Measurements from ENCODE around the gene ABCA2.
"Not testable (repeated sequence)": the region's sequence is repeated elsewhere in the genome, so short reads cannot be mapped to it uniquely, and the experiment has no call there.

Gene ABCA2

DNA sequence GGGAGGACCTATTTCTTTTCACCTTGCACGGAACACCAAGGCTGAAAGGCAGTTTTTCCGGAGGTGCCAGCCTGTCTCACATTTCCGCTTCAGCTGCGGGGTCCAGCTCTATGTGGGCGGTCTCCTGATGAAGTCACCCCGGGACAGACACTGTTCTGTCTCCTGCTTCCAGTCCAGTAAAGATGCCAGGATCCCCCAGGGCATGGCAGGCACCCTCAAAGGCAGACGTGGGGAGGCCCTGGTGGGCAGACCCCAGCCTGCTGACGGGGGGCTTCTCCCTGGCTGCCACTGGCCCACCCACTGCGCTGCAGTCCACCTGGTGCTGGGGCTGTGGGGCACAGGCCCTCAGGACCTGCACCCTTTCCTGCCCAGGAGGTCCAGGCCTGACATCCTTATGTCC, 34.8 kb upstream of the ABCA2 start:
- H3K9ac ChIP-seq (ENCODE audit: low read depth in 1 of 2, low read length in 2 of 2); H3K9me3 ChIP-seq (ENCODE audit: control insufficient read depth in 1 of 2, low read length in 2 of 2); H3K27me3 ChIP-seq (ENCODE audit: control insufficient read depth in 1 of 2, insufficient read depth in 2 of 2, low read length in 2 of 2); H3K27ac ChIP-seq (ENCODE audit: low read depth, low read length); H3K36me3 ChIP-seq (ENCODE audit: control insufficient read depth in 1 of 2, insufficient read depth in 2 of 2, low read length in 2 of 2); H3K4me3 ChIP-seq (ENCODE audit: low read depth in 1 of 2, low read length in 2 of 2); H3K4me1 ChIP-seq (ENCODE audit: control insufficient read depth in 1 of 2, insufficient read depth in 2 of 2, low read length in 2 of 2): not testable (repeated sequence)

DNA sequence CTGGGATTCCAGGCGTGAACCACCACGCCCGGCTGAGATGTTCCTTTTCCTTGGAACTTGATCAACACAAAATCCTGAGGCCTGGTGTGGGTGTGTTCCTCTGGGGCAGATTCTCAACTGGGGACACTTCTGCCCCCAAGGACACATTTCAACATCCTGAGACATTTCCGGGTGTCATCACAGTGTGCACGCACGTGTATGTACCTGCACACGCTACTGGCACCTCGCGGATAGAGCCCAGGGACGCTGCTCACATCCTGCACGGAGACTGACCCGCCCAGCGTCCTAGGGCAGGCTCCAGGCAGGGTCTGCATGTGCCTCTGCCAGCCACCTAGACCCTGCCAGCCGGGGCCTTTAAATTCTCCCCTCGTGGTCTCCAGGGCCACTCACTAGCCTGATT, 34.3 kb upstream of the ABCA2 start:
- Histone ChIP-seq H3K9ac (ENCODE audit: low read depth in 1 of 2, low read length in 2 of 2) (no peak overlapping the region), H3K27me3 (ENCODE audit: control insufficient read depth in 1 of 2, insufficient read depth in 2 of 2, low read length in 2 of 2) (no peaks in the 10 kb centered on the region), H3K4me1 (ENCODE audit: control insufficient read depth in 1 of 2, insufficient read depth in 2 of 2, low read length in 2 of 2) (no peaks in the 10 kb centered on the region), H3K4me3 (ENCODE audit: low read depth in 1 of 2, low read length in 2 of 2) (no peak overlapping the region), H3K27ac (ENCODE audit: low read depth, low read length) (no peak overlapping the region), H3K36me3 (ENCODE audit: control insufficient read depth in 1 of 2, insufficient read depth in 2 of 2, low read length in 2 of 2) (peaks cover 0 to 5% of the 10 kb centered on the region in 2 donors), H3K9me3 (ENCODE audit: control insufficient read depth in 1 of 2, low read length in 2 of 2) (no peaks in the 10 kb centered on the region)

DNA sequence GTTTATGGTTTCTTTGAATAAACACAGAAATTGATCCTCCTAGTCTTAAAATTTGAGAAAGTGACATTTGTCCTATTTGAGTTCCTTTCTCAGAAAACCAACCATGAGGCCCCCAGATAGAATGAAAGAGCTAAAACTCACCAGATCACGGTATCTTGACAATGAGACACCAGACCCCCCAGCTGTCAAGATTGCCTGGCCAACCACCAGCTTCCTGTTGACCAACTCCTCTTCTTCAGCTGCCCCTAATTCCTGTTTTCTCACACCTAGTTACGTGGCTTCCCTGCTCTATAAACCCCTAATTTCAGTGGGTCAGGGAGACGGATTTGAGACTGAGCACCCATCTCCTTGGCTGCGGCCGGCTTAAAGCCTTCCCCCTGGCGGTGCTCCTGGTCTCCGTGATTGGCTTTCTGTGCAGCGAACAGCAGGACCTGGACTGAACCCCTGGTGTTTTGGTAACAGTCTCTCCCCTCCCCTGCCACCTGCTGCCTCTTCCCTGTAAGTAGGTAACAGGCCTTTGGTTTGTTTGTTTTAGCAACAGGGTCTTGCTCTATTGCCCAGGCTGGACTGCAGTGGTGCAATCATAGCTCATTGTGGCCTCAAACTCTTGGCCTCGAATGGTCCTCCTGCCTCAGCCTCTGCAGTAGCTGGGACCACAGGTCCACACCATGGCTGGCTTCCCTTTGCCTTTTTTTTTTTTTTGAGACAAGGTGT, 30.6 kb upstream of the ABCA2 start:
- H3K4me3 ChIP-seq (ENCODE audit: low read depth in 1 of 2, low read length in 2 of 2): no peak overlapping the region

DNA sequence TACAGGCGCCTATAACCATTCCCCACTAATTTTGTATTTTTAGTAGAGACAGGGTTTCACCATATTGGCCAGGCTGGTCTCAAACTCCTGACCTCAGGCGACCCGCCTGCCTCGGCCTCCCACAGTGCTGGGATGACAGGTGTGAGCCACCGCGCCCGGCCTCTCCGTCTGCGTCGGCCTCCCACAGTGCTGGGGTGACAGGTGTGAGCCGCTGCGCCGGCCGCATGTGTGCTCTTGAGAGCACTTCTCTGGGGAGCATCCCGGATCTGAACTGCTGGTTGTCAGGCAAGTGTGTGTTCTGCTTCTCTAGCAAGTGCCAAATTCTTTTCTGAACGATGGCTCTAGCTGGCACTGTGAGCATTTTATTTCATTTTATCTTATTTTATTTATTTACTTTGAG, 29.5 kb upstream of the ABCA2 start:
- Histone ChIP-seq H3K27ac (ENCODE audit: low read depth, low read length) (no peak overlapping the region), H3K9ac (ENCODE audit: low read depth in 1 of 2, low read length in 2 of 2) (no peak overlapping the region), H3K27me3 (ENCODE audit: control insufficient read depth in 1 of 2, insufficient read depth in 2 of 2, low read length in 2 of 2) (peaks cover 5 to 6% of the 10 kb centered on the region in 2 donors), H3K4me1 (ENCODE audit: control insufficient read depth in 1 of 2, insufficient read depth in 2 of 2, low read length in 2 of 2) (peaks cover 18 to 30% of the 10 kb centered on the region in 2 donors), H3K4me3 (ENCODE audit: low read depth in 1 of 2, low read length in 2 of 2) (no peak overlapping the region), H3K9me3 (ENCODE audit: control insufficient read depth in 1 of 2, low read length in 2 of 2) (no peaks in the 10 kb centered on the region), H3K36me3 (ENCODE audit: control insufficient read depth in 1 of 2, insufficient read depth in 2 of 2, low read length in 2 of 2) (no peaks in the 10 kb centered on the region)

More for the DNA sequence above, 30.6 kb upstream of the ABCA2 start:
- H3K27ac ChIP-seq (ENCODE audit: low read depth, low read length): no peak overlapping the region
- peaks cover 18 to 23% of the 10 kb centered on the region in 2 donors for H3K4me1 ChIP-seq (ENCODE audit: control insufficient read depth in 1 of 2, insufficient read depth in 2 of 2, low read length in 2 of 2)
- H3K9me3 ChIP-seq (ENCODE audit: control insufficient read depth in 1 of 2, low read length in 2 of 2): no peaks in the 10 kb centered on the region
- no peaks in the 10 kb centered on the region for H3K36me3 ChIP-seq (ENCODE audit: control insufficient read depth in 1 of 2, insufficient read depth in 2 of 2, low read length in 2 of 2)
- H3K27me3 ChIP-seq (ENCODE audit: control insufficient read depth in 1 of 2, insufficient read depth in 2 of 2, low read length in 2 of 2): no peaks in the 10 kb centered on the region
- no peak overlapping the region for H3K9ac ChIP-seq (ENCODE audit: low read depth in 1 of 2, low read length in 2 of 2)

DNA sequence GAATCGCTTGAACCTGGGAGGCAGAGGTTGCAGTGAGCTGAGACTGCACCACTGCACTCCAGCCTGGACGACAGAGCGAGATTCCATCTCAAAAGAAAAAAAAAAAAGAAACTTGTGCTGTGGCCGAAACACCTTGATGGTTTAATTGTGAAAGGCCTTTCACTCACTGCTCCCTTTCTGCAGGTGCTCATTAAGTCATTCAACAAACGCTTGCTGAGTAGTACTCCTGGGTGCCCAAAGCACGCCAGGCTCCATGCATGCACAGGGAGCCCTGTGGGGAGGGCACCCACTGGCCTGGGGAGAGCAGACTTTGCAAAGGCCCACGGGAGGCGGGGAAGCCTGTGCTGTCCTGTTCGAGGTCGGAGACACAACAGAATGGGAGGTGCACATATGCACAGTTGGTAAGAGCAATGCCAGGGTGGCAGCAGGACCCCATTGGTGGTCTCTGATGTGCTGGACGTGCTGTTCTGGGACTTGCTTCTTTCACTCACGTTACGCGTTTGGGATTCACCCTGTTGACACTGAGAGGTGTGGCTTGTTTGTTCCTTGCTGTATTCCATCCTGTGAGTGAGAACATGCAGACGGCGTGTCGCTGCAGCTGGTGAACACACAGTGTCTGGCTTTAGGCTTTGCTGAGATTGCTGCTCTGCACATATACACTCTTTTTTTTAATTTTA, 28.8 kb upstream of the ABCA2 start:
- Histone ChIP-seq H3K27ac (ENCODE audit: low read depth, low read length) (no peak overlapping the region), H3K4me3 (ENCODE audit: low read depth in 1 of 2, low read length in 2 of 2) (peak overlapping the region in 1 of 2 donors; percentile 16), H3K4me1 (ENCODE audit: control insufficient read depth in 1 of 2, insufficient read depth in 2 of 2, low read length in 2 of 2) (peaks cover 18 to 30% of the 10 kb centered on the region in 2 donors), H3K36me3 (ENCODE audit: control insufficient read depth in 1 of 2, insufficient read depth in 2 of 2, low read length in 2 of 2) (no peaks in the 10 kb centered on the region), H3K27me3 (ENCODE audit: control insufficient read depth in 1 of 2, insufficient read depth in 2 of 2, low read length in 2 of 2) (peaks cover 6% of the 10 kb centered on the region in 2 donors), H3K9me3 (ENCODE audit: control insufficient read depth in 1 of 2, low read length in 2 of 2) (no peaks in the 10 kb centered on the region), H3K9ac (ENCODE audit: low read depth in 1 of 2, low read length in 2 of 2) (no peak overlapping the region)

DNA sequence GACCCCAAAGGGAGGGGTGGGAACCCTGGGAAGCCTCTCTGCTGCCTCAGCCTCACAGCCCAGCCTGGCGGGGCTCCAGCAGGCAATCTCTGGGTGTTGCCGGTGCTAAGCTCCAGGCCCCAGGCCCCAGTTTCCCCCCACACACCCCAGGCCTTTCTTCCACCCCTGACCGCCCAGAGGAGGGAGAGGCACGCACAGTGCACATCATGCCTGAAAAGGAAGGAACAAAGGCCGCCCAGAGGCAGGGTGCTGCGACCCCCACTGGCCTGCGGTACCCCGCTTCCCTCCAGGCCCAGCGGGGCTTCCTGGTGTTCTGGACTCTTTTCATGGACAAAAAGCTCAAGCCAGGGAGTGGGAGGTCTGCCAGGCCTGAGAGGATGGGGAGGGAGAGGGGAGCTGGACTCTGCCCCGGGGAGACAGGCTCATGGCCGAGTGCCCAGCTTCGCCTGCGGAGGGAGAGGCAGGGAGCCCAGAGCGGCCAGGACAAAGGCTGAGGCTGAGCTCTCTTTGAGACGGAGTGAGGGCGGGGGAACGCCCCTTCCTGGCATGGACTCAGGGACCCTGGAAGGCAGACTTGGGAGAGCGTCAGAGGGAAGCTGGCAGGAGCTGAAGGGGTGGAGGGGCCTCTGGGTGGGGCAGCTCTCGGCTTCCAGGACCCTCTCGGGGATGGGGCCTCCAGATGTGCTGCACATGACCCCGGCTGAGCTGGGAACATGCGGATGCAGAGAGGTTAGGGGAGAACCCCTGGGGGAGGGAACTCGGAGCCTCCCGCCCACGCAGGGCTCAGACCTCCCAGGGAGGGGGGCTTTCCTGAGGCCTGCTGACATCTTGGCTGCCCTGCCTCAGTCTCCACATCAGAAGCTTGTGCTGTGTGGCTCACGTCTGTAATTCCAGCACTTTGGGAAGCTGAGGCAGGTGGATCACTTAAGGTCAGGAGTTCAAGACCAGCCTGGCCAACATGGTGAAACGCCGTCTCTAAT, 27.6 kb upstream of the ABCA2 start:
- Histone ChIP-seq H3K36me3 (ENCODE audit: control insufficient read depth in 1 of 2, insufficient read depth in 2 of 2, low read length in 2 of 2) (no peaks in the 10 kb centered on the region), H3K27ac (ENCODE audit: low read depth, low read length) (peak overlapping the region; percentile 77), H3K9me3 (ENCODE audit: control insufficient read depth in 1 of 2, low read length in 2 of 2) (no peaks in the 10 kb centered on the region), H3K4me1 (ENCODE audit: control insufficient read depth in 1 of 2, insufficient read depth in 2 of 2, low read length in 2 of 2) (peaks cover 18 to 30% of the 10 kb centered on the region in 2 donors), H3K9ac (ENCODE audit: low read depth in 1 of 2, low read length in 2 of 2) (peak overlapping the region; percentile 61 to 74), H3K27me3 (ENCODE audit: control insufficient read depth in 1 of 2, insufficient read depth in 2 of 2, low read length in 2 of 2) (peaks cover 6 to 11% of the 10 kb centered on the region in 2 donors), H3K4me3 (ENCODE audit: low read depth in 1 of 2, low read length in 2 of 2) (peak overlapping the region; percentile 28 to 46)

DNA sequence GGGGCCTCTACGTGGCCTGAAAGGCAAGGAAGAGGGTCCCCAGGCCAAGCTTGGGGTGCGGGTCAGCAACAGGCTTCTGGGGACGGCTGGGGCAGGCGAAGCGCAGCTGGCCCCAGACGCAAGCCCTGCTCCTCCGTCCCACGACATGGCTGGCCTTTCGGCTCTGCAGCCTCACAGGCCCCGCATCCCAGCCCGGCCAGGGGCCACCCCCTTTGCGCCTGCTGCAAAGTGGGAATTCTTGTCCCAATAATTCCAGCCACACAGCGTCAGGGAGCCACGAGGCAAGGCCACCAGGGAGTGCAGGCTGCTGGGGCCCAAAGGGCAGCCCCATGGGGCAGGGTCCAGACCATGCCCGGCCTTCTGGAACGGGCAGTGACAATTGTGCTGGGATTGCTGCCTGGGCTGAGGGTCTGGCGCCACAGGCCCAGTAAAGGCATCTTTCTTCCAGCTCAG, 26.9 kb upstream of the ABCA2 start:
- Histone ChIP-seq H3K27ac (ENCODE audit: low read depth, low read length) (peak overlapping the region; percentile 77), H3K9ac (ENCODE audit: low read depth in 1 of 2, low read length in 2 of 2) (peak overlapping the region; percentile 61 to 74), H3K4me3 (ENCODE audit: low read depth in 1 of 2, low read length in 2 of 2) (peak overlapping the region; percentile 46 to 55)

DNA sequence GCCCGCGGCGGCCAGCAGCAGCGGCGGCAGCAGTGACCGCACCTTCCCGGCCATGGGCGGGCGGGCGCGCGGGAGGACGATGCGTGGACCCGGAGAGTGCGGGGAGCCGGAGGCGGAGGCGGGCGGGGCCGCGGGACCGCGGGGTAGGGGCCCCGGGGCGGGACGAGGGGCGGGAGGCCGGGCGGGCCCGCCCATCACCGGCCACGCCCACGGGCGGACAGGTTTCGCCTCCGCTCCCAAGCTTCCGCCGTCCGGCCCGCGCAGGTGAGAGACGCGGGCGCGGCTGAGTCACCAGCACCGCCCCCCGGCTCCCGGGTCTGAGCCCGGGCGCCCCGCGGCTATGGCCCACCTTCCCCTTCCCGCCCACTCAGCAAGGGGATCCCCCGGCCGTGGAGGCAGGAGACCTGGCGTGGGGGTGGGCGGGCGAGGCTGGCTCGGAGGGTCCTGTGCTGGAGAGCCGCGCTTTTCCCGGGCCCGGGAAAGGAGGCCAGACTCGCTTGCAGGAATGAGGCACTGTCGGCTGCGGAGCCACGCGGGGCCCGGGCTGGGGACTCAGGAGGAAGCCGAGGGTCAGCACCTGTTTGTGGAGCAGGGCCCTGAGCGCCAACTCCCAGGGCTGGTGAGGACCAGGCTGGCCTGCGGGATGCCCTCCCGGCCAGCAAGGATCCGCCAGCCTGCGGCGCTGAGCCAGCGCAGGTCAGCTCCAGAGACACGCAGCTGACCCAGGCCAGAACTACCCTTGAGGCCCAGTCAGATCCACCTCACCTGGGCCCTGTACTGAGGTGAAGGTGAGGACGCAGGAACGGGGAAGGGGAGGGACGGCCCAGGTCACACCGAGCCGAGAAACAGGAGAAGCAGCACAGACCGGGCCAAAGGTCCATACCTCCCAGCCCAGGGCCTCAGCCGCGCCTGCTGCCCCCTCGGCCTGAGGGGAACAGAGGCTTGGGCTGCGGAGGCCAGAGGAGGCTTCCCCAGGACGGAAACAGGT, 26.2 kb upstream of the ABCA2 start, which contains the start of gene ENTPD2:
Gene ENTPD2 (minus strand): TSS at position 118 of the 988 bp plus-strand sequence. CDS start 64 bp downstream, at position 54.
- peaks cover 14 to 16% of the 10 kb centered on the region in 2 donors for H3K27me3 ChIP-seq (ENCODE audit: control insufficient read depth in 1 of 2, insufficient read depth in 2 of 2, low read length in 2 of 2)
- no peaks in the 10 kb centered on the region for H3K9me3 ChIP-seq (ENCODE audit: control insufficient read depth in 1 of 2, low read length in 2 of 2)
- H3K36me3 ChIP-seq (ENCODE audit: control insufficient read depth in 1 of 2, insufficient read depth in 2 of 2, low read length in 2 of 2): no peaks in the 10 kb centered on the region
- peak within 1 kb of the TSS; percentile 61 to 74 for H3K9ac ChIP-seq (ENCODE audit: low read depth in 1 of 2, low read length in 2 of 2)
- H3K4me3 ChIP-seq (ENCODE audit: low read depth in 1 of 2, low read length in 2 of 2): peak within 1 kb of the TSS; percentile 46 to 55
- H3K27ac ChIP-seq (ENCODE audit: low read depth, low read length): peak within 1 kb of the TSS; percentile 77
- H3K4me1 ChIP-seq (ENCODE audit: control insufficient read depth in 1 of 2, insufficient read depth in 2 of 2, low read length in 2 of 2): peaks cover 18 to 30% of the 10 kb centered on the region in 2 donors

More for the DNA sequence above, 26.9 kb upstream of the ABCA2 start:
- Histone ChIP-seq H3K27me3 (ENCODE audit: control insufficient read depth in 1 of 2, insufficient read depth in 2 of 2, low read length in 2 of 2) (peaks cover 11 to 12% of the 10 kb centered on the region in 2 donors), H3K36me3 (ENCODE audit: control insufficient read depth in 1 of 2, insufficient read depth in 2 of 2, low read length in 2 of 2) (no peaks in the 10 kb centered on the region), H3K9me3 (ENCODE audit: control insufficient read depth in 1 of 2, low read length in 2 of 2) (no peaks in the 10 kb centered on the region), H3K4me1 (ENCODE audit: control insufficient read depth in 1 of 2, insufficient read depth in 2 of 2, low read length in 2 of 2) (peaks cover 18 to 30% of the 10 kb centered on the region in 2 donors)
